GM12875 (cell line): ENCODE data around the gene NFIX.

Source experiments
- H3K4me3 ChIP-seq: one replicate; pipeline ENCODE4 v1.5.1; 2011; ENCODE audit warnings: low read depth, low read length, control low read depth
- CTCF ChIP-seq: IDR thresholded peaks from 2 replicates; pipeline ENCODE4 v1.5.1; 2011; ENCODE audit warnings: low read depth, mild to moderate bottlenecking, control low read depth, inconsistent platforms, low read length, moderate library complexity, borderline replicate concordance; ENCODE audit not compliant: insufficient read depth

NFIX gene

GRCh38 chr19:13063461-13064091, 68.3 kb downstream of the NFIX start:
- no peak for TF ChIP-seq CTCF
- no peak overlapping the region for H3K4me3 ChIP-seq

GRCh38 chr19:13064092-13064489, 68.8 kb downstream of the NFIX start:
- no peak overlapping the region for H3K4me3 ChIP-seq
- no peak for TF ChIP-seq CTCF

GRCh38 chr19:13066226-13066625, 71.0 kb downstream of the NFIX start:
- H3K4me3 ChIP-seq: no peak overlapping the region
- no peak for TF ChIP-seq CTCF

GRCh38 chr19:13066933-13067807, 71.9 kb downstream of the NFIX start:
- H3K4me3 ChIP-seq: no peak overlapping the region
- TF ChIP-seq CTCF: no peak

- H3K4me3 ChIP-seq: no peak overlapping the region
- TF ChIP-seq CTCF: no peak
These were observed 73.0 kb downstream of the NFIX start for GRCh38 chr19:13068085-13068846.

GRCh38 chr19:13069415-13070359, 74.4 kb downstream of the NFIX start:
- H3K4me3 ChIP-seq: no peak overlapping the region
- TF ChIP-seq CTCF: no peak
